C4-2B (cell line): ENCODE data around the gene PIK3C2A.

Source experiments
- H3K27ac ChIP-seq: fragments of 450-650 bp; 2 replicates; pipeline ENCODE4 v1.5.1; 2017
- CTCF ChIP-seq: fragments of 450-650 bp; conservative IDR thresholded peaks from 2 replicates; pipeline ENCODE4 v1.5.1; 2017; ENCODE audit warnings: mild to moderate bottlenecking
- ZFX ChIP-seq: fragments of 450-650 bp; IDR thresholded peaks from 2 replicates; pipeline ENCODE4 v1.6.1; 2017

The PIK3C2A gene

GRCh38 chr11:17184882-17185587 lies 22.8 kb downstream of the PIK3C2A start:
- TF ChIP-seq ZFX (no peak), CTCF (no peak)
- no peak overlapping the region for H3K27ac ChIP-seq

- no peak for TF ChIP-seq ZFX
- no peak for TF ChIP-seq CTCF
- no peak overlapping the region for H3K27ac ChIP-seq
Measured at GRCh38 chr11:17183836-17184235, 23.9 kb downstream of the PIK3C2A start.

- no peak overlapping the region for H3K27ac ChIP-seq
Measured at GRCh38 chr11:17179970-17180369, 27.8 kb downstream of the PIK3C2A start.

GRCh38 chr11:17173332-17173731 lies 34.5 kb downstream of the PIK3C2A start:
- H3K27ac ChIP-seq, result no peak overlapping the region
- TF ChIP-seq ZFX (no peak), CTCF (no peak)

More at GRCh38 chr11:17179970-17180369, 27.8 kb downstream of the PIK3C2A start:
- TF ChIP-seq CTCF, result no peak
- TF ChIP-seq ZFX, result no peak

GRCh38 chr11:17171916-17172315 lies 35.9 kb downstream of the PIK3C2A start:
- TF ChIP-seq ZFX (no peak), CTCF (no peak)
- H3K27ac ChIP-seq, result no peak overlapping the region

GRCh38 chr11:17171343-17171742 lies 36.4 kb downstream of the PIK3C2A start:
- H3K27ac ChIP-seq, result no peak overlapping the region
- no peak for TF ChIP-seq CTCF
- TF ChIP-seq ZFX, result no peak

GRCh38 chr11:17169876-17170275 lies 37.9 kb downstream of the PIK3C2A start:
- no peak overlapping the region for H3K27ac ChIP-seq
- TF ChIP-seq ZFX (no peak), CTCF (no peak)
